ENCODE measurements around the gene SLC35A1.
"Not testable (repeated sequence)": the region's sequence is repeated elsewhere in the genome, so short reads cannot be mapped to it uniquely, and the experiment has no call there.

Gene SLC35A1

DNA sequence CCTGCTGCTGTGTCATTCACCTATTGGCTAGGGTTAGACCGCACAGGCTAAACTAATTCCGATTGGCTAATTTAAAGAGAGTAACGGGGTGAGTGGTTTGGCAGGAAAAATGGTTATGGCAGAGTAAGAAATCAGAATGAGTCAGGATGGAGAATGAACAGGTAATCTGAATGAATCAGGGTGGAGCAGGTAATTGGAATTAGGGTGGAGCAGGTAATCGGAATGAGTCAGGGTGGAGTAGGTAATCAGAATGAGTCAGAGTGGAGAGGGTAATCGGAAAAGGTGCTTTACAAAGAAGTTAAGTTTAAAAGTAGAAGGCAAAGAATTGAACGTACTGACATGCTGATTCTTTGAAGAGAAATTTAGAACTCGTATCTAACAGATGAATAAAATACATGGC is 11.7 kb downstream of the SLC35A1 start:
- Histone ChIP-seq H3K4me2 (ENCODE audit: low read length) (no peak overlapping the region), H3K27ac (ENCODE audit: low read length) (no peak overlapping the region), H3K9ac (ENCODE audit: low read length) (no peak overlapping the region), H3K36me3 (replicated peaks; ENCODE audit: low read depth, low read length) (no peaks in the 10 kb centered on the region), H3K27me3 (ENCODE audit: low read depth, low read length) (no peaks in the 10 kb centered on the region), H3K4me3 (ENCODE audit: low read length) (no peak overlapping the region), H3K4me1 (ENCODE audit: low read length) (no peaks in the 10 kb centered on the region), H3K79me2 (ENCODE audit: low read length) (no peaks in the 10 kb centered on the region), H3K9me3 (ENCODE audit: insufficient read depth, low read length) (no peaks in the 10 kb centered on the region), H4K20me1 (ENCODE audit: insufficient read depth, low read length) (no peaks in the 10 kb centered on the region), H2AFZ (ENCODE audit: low read depth, low read length) (no peak overlapping the region)
- TF ChIP-seq EZH2phosphoT487 (IDR thresholded peaks at IDR 0.05; ENCODE audit: low read depth): no peak
- TF ChIP-seq, protein P1, sequence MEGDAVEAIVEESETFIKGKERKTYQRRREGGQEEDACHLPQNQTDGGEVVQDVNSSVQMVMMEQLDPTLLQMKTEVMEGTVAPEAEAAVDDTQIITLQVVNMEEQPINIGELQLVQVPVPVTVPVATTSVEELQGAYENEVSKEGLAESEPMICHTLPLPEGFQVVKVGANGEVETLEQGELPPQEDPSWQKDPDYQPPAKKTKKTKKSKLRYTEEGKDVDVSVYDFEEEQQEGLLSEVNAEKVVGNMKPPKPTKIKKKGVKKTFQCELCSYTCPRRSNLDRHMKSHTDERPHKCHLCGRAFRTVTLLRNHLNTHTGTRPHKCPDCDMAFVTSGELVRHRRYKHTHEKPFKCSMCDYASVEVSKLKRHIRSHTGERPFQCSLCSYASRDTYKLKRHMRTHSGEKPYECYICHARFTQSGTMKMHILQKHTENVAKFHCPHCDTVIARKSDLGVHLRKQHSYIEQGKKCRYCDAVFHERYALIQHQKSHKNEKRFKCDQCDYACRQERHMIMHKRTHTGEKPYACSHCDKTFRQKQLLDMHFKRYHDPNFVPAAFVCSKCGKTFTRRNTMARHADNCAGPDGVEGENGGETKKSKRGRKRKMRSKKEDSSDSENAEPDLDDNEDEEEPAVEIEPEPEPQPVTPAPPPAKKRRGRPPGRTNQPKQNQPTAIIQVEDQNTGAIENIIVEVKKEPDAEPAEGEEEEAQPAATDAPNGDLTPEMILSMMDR (IDR thresholded peaks at IDR 0.05; ENCODE audit: low read depth, low read length): no peak

DNA sequence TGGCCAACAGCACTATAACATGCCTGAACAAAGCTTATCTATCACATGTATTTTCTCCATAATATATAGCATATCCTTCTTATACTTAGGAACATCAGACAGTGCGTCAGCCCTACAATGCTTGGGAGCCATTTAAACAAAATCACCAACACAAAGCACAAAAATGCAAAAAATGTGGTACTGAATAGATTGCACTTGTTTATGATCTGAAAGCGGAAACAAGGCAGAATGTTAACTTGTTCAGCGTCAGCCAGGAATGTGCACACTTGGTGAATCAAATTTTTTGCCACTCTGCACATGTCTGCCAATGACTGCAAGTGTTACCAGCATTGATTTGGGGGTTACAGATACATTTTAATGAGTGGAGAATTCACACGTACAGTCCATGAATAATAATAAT is 14.8 kb downstream of the SLC35A1 start:
- no peak overlapping the region for H3K27ac ChIP-seq (ENCODE audit: low read length)
- no peaks in the 10 kb centered on the region for H3K27me3 ChIP-seq (ENCODE audit: low read depth, low read length)
- no peak overlapping the region for H3K4me2 ChIP-seq (ENCODE audit: low read length)
- H3K4me1 ChIP-seq (ENCODE audit: low read length): no peaks in the 10 kb centered on the region
- no peaks in the 10 kb centered on the region for H3K36me3 ChIP-seq (replicated peaks; ENCODE audit: low read depth, low read length)
- no peak for TF ChIP-seq EZH2phosphoT487 (IDR thresholded peaks at IDR 0.05; ENCODE audit: low read depth)
- TF ChIP-seq, protein P1 (IDR thresholded peaks at IDR 0.05; ENCODE audit: low read depth, low read length): no peak
- no peaks in the 10 kb centered on the region for H3K9me3 ChIP-seq (ENCODE audit: insufficient read depth, low read length)
- no peak overlapping the region for H3K9ac ChIP-seq (ENCODE audit: low read length)
- no peaks in the 10 kb centered on the region for H4K20me1 ChIP-seq (ENCODE audit: insufficient read depth, low read length)
- H2AFZ ChIP-seq (ENCODE audit: low read depth, low read length): no peak overlapping the region
- no peaks in the 10 kb centered on the region for H3K79me2 ChIP-seq (ENCODE audit: low read length)
- no peak overlapping the region for H3K4me3 ChIP-seq (ENCODE audit: low read length)

DNA sequence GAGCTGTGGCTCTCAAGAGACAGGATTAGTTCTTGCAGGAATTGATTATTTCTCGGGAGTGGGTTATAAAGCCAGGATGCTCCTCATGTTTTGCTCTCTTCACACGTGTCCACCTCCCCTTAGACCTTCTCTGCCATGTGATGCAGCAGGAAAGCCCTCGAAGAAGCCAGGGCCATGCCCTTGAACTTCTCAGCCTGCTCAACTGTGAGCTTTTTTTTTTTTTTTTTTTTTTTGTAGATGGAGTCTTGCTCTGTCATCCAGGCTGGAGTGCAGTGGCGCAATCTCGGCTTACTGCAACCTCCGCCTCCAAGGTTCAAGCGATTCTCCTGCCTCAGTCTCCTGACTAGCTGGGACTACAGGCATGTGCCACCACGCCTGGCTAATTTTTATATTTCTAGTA is 16.6 kb downstream of the SLC35A1 start:
- H3K27ac ChIP-seq (ENCODE audit: low read length); H3K79me2 ChIP-seq (ENCODE audit: low read length); H3K9ac ChIP-seq (ENCODE audit: low read length); H2AFZ ChIP-seq (ENCODE audit: low read depth, low read length); H3K4me3 ChIP-seq (ENCODE audit: low read length); H3K36me3 ChIP-seq (replicated peaks; ENCODE audit: low read depth, low read length); H3K4me1 ChIP-seq (ENCODE audit: low read length); H3K9me3 ChIP-seq (ENCODE audit: insufficient read depth, low read length); H3K27me3 ChIP-seq (ENCODE audit: low read depth, low read length); H3K4me2 ChIP-seq (ENCODE audit: low read length); H4K20me1 ChIP-seq (ENCODE audit: insufficient read depth, low read length): not testable (repeated sequence)

DNA sequence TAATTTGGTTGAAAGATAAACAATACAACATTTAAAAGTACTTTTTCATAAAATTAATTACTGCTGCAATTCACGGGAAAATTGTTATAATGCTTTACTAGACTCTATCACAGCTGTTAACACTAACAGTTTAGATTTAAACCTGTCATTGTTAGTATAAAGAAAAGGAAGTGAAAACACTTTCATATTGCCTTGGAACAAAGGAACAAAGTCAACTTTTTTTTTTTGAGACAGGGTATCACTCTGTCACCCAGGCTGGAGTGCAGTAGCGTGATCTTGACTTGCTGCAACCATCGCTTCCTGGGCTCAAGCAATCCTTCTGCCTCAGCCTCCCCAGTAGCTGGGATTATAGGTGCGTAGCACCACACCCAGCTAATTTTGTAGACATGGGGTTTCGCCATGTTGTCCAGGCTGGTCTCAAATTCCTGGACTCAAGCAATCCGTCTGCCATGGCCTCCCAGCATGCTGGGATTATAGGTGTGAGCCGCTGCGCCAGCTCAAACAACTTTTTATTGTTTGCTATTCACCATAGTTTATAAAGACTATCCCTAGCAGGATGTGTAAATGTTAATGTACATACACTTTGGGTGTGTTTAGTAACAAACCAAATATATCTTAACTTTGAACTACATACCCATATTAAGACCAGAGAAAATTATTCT is 22.1 kb downstream of the SLC35A1 start:
- H3K27me3 ChIP-seq (ENCODE audit: low read depth, low read length): no peaks in the 10 kb centered on the region

More for the DNA sequence above, 22.1 kb downstream of the SLC35A1 start:
- Histone ChIP-seq H3K36me3 (replicated peaks; ENCODE audit: low read depth, low read length) (no peaks in the 10 kb centered on the region), H2AFZ (ENCODE audit: low read depth, low read length) (no peak overlapping the region), H3K79me2 (ENCODE audit: low read length) (no peaks in the 10 kb centered on the region), H3K4me3 (ENCODE audit: low read length) (no peak overlapping the region), H4K20me1 (ENCODE audit: insufficient read depth, low read length) (no peaks in the 10 kb centered on the region), H3K27ac (ENCODE audit: low read length) (no peak overlapping the region), H3K9me3 (ENCODE audit: insufficient read depth, low read length) (no peaks in the 10 kb centered on the region), H3K4me2 (ENCODE audit: low read length) (no peak overlapping the region), H3K9ac (ENCODE audit: low read length) (no peak overlapping the region), H3K4me1 (ENCODE audit: low read length) (no peaks in the 10 kb centered on the region)
- no peak for TF ChIP-seq EZH2phosphoT487 (IDR thresholded peaks at IDR 0.05; ENCODE audit: low read depth)
- TF ChIP-seq, protein P1 (IDR thresholded peaks at IDR 0.05; ENCODE audit: low read depth, low read length): no peak

Data from OCI-LY3 (cell line).